GM18861 (cell line): ENCODE results near the gene MRAP2.
"Not testable (repeated sequence)": the region's sequence is repeated elsewhere in the genome, so short reads cannot be mapped to it uniquely, and the experiment has no call there.

ENCODE experiments used
- ATAC-seq: cut with Tn5 transposase; IDR thresholded peaks from one replicate; pipeline ENCODE4 v1.9.1; 2021; ENCODE audit not compliant: unreplicated experiment

MRAP2 gene

DNA sequence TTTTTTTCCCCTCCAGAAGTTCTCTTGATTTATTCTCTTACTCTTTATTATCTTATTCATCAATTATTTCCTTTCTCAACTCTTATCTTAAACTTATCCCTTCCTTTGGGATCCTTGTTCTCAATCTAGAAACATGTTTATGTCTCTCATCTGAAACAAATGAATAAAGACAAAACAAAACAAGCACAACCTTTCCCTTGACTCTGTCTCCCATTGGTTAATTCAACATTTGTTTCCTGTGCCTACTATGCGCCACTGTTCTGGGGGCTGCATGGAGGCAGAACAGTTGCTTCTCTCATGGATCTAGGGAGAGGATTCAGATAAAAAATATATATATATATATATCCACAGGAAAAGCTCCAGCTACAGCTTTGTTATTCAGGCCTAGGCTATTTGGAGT is 5.2 kb upstream of the MRAP2 start:
- no peak for ATAC-seq

DNA sequence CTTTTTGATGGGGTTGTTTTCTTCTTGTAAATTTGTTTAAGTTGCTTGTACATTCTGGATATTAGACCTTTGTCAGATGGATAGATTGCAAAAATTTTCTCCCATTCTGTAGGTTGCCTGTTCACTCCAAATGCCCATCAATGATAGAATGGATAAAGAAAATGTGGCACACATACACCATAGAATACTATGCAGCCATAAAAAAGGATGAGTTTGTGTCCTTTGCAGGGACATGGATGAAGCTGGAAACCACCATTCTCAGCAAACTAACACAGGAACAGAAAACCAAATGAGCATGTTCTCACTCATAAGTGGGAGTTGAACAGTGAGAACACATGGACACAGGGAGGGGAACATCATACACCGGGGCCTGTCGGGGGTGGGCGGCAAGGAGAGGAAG is 1.6 kb upstream of the MRAP2 start:
- ATAC-seq, result not testable (repeated sequence)

DNA sequence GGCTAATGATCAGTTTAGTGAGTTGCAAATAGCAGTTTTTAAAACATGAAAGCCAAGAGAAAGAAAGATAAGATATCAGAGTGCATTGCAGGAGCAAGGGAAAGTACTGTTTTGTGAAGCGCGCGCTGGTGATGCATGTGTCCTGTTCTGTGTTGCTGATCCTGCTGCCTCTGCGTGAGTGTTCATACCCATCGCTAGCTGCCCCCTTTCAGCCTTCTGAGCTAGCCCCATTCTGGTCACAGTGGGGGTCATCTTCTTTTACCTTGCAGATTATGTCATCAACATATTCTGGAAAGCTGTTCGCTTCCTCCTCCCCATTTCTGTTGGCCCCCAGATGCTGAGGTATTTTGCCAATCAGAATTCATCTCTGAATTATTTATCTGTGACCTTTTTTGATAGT is 1.9 kb downstream of the MRAP2 start:
- ATAC-seq, result no peak

- ATAC-seq, result no peak
Observed at GRCh38 chr6:84037425-84038089, 4.0 kb downstream of the MRAP2 start.

GRCh38 chr6:84042603-84043002 is 9.0 kb downstream of the MRAP2 start:
- ATAC-seq, result no peak

DNA sequence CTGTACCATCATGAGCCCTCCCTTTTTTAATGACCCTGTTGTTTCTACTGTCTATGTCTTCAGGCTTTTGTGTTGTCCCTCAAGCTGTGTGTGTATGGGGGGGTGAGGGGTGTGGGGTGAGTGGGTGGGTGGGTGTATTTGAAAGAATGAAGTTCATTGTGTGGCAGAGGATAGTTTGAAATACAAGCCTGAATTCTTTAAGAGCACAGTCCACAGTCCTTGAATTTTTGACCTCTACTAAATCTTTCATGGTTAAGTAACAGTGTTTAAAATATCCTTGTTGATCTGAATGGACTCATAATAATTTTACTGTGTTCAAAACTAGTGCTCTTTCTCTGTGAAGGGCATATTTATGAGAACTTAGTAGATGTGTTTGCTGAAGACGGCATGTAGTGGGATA is 10.0 kb downstream of the MRAP2 start:
- no peak for ATAC-seq

- no peak for ATAC-seq
Observed at GRCh38 chr6:84046755-84047154, 13.2 kb downstream of the MRAP2 start.

DNA sequence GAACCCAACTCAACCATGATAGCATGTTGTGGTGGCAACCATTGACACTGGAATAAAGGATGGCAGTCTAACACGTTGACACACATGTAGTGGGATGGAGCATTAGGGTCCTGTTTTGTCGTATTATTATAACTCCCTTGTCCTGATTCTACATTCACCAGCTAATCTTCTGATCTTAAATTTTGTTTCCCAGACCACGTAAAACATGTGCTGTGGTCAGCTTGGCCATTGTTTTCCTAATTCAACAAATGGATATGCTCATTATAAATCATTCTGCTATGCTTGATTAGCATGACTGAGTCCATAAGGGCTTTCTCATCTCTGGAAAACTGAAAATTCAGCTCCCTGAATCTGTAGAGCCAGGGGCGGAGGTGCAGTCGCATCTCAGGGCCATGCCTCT is 15.0 kb downstream of the MRAP2 start:
- no peak for ATAC-seq

DNA sequence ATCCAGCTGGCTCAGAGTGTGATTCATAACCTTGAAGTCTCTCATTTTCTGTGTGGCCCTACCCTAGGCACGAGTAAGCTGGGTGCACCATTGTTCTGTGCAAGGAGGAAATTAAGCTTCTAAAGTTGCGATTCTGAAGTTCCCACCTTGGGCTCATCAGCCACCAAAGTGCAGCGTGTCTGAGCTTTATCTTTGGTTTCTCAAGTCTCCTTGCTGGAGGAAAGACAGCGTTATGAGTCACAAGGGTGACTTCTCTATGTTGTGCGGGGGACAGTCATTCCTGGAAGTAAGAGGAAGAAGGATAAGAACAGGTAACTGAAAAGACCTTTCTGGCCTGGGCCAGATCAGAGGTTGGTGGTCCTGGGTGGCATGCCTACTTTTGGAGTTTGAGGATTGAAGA is 16.8 kb downstream of the MRAP2 start:
- no peak for ATAC-seq

DNA sequence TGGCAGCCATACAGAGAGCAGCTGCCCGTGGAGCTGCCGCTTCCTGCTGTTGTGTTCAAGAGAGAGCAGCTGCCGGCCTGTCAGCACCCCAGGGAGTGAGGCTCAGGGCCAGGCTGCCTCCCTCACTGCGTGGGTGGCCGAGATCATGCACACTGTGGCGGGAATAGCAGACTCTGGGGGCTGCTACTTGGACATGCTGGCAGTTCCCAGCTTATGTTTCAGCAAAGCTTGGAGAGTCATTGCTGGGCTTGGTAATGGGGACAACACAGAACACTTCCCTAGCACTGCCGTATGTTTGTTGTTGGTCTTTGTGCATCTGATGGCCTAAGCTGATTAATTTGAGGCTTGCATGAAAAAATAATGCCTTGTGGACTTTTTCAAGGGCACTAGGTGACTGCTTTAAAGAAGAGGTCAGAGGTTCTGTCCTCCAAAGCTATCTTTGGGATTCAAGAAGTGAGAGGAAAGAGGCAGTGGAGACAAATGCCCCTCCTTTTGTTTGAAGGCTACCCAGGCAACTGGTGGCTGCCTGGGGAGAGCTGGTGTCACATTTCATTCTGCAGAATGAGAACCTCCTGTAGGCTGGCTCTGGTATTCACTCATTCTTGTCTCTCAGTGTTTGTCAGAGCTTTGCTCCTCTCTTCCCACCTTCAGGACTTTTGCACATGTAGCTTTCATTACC is 18.8 kb downstream of the MRAP2 start:
- no peak for ATAC-seq

DNA sequence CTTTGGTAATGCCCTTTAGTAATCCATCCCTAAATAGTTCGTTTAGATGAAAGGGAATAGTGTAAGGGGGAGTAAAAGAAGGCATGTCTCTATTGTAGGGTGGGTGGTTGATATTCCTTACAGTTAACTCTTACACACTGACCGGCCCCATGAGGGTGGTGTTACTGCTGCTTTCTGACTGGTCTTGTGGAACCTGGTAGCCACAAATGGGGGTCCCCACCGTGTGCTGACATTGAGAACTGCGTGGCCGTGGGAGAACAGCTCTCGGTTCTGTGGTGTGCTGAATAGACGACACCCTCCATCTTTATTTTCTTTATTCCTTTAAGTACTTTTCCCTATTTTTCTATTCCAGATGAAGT is 19.3 kb downstream of the MRAP2 start:
- no peak for ATAC-seq

GRCh38 chr6:84055647-84056046 is 22.1 kb downstream of the MRAP2 start:
- no peak for ATAC-seq

DNA sequence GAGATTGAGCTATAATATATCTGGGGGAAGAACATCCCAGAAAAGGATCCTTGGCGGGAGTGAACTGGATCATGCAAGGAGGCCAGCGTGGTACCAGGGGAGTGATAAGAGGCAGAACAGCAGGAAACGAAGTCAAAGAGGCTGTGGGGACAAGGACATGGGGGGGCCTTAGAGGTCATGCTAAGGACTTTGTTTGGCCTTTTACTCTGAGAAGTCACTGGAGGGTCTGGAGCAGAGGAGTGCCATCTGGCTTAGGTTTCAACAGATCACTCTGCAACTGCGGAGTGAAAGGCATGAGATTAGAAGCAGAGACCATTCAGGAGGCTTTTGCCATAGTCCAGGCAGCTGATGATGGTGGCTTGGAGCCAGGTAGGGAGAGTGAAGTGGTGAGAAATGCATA is 24.3 kb downstream of the MRAP2 start:
- ATAC-seq, result no peak

- no peak for ATAC-seq
Observed at GRCh38 chr6:84059082-84059481, 25.5 kb downstream of the MRAP2 start.

DNA sequence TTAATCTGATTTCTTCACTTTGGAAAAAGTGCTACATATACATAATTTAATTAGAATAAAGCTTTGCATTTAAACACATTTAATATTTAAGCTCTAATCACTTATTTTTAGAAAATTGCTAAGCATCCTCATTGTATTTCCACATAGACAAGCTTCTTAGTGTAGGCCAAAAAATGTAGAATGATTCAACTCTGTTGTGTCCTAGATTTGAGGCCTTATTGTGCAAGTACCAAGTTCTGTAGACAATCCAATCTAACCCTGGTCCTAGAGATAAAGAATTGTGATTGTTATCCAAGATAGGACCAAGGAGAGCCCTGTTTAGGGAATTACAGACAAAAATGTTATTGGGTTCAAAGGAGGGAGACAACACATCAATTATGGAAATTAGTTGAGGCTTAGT is 27.6 kb downstream of the MRAP2 start:
- no peak for ATAC-seq

DNA sequence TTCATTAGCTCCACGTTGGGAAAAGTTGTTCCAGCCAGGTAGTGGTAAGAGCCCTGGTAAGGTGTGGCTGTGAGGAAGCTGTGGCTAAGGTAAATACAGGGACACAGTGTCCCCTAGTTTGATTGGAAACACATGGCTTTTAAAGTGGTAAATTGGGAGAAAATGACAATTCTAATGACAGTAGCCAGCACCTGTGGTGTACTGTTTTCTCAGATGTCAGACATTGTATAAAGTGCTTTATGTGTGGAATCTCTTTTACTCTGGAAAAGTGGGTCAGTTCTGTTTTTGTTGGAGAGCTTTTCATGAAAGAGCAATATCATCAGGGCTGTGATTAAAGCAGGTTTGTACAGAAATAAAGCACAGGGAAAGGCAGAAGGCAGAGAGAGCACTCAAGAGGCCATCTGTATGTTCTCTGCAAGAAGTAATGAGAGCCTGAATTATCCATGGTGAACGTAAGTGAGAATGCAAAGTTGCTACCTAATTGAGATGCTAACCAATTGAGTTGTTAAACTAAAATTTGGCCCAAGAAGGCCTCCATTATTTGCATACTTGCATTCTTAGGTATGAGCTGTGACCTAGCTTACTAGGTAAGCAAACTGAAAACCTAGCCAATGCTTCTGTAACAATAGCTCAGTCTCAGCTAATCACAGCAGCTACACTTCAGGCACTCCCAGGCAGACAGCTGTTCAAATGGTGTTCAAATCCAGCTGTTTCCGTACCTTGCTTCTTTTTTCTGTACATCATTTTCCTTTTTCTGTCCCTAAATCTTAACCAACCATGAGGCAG is 28.2 kb downstream of the MRAP2 start:
- no peak for ATAC-seq

- ATAC-seq, result no peak
Observed at GRCh38 chr6:84062519-84063154, 29.1 kb downstream of the MRAP2 start.

GRCh38 chr6:84065693-84066290 is 32.2 kb downstream of the MRAP2 start:
- no peak for ATAC-seq

DNA sequence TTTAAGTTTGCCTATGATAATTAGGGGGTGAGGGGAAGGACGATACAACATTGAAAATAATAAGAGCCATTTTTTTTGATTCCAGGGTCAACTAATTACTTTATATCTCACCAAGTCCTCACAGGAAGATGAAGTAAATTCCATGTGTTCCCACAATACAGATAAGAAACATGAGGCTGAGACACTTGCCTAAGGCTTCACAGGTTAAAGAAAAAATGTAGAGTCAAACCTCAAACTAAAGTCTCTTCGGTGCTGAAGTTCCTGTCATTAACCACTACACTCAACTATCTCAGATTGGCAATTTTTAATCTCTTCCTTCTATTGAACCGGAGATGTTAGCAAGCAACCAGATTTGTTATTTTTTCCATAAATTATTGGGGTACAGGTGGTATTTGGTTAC is 33.0 kb downstream of the MRAP2 start:
- ATAC-seq, result no peak

GRCh38 chr6:84068873-84069272 is 35.3 kb downstream of the MRAP2 start:
- ATAC-seq, result not testable (repeated sequence)

- ATAC-seq, result no peak
Observed at GRCh38 chr6:84072442-84072997, 38.9 kb downstream of the MRAP2 start.
